ENCODE results near the gene TBCA. TPM values are rescaled to one million over a fixed set of nuclear protein-coding genes. Genes with fewer than 3 reads are reported as not detected.

Gene TBCA
- total RNA-seq, 2 experiments from 2014 or later, result 174 to 268 TPM

DNA sequence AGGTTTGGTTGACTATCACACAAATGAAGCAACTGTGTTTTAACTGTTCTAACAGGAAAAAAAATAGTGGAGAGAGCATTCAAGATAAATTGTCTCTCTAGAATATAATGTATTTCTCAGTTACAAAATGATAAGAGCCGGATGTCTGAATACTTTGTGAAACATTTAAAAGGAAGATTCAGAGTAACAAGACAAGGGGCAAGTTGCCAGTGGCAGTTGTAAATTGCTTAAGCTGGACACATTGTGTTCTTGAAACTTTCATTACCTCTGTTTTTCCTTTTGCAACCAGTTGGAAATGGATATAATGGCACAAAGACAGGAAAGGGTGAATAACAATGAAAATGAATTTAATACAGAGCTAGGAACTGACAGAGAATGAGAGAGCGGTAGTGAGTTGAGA lies 15.2 kb upstream of the TBCA start:
- BruUV-seq (replicated peaks), result no TSS peak
- H3K36me3 ChIP-seq (ENCODE audit: insufficient read depth, low read length), result no peaks in the 10 kb centered on the region
- TF ChIP-seq EZH2phosphoT487 (IDR thresholded peaks at IDR 0.05; ENCODE audit: borderline replicate concordance, low read depth, low read length), result no peak
- TF ChIP-seq, protein P1, sequence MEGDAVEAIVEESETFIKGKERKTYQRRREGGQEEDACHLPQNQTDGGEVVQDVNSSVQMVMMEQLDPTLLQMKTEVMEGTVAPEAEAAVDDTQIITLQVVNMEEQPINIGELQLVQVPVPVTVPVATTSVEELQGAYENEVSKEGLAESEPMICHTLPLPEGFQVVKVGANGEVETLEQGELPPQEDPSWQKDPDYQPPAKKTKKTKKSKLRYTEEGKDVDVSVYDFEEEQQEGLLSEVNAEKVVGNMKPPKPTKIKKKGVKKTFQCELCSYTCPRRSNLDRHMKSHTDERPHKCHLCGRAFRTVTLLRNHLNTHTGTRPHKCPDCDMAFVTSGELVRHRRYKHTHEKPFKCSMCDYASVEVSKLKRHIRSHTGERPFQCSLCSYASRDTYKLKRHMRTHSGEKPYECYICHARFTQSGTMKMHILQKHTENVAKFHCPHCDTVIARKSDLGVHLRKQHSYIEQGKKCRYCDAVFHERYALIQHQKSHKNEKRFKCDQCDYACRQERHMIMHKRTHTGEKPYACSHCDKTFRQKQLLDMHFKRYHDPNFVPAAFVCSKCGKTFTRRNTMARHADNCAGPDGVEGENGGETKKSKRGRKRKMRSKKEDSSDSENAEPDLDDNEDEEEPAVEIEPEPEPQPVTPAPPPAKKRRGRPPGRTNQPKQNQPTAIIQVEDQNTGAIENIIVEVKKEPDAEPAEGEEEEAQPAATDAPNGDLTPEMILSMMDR (conservative IDR thresholded peaks at IDR 0.05; ENCODE audit: low read length), result no peak
- no peaks in the 10 kb centered on the region for H3K9me3 ChIP-seq (ENCODE audit: low read length)
- H3K79me2 ChIP-seq (ENCODE audit: insufficient read depth, low read depth, low read length), result no peaks in the 10 kb centered on the region
- H2AFZ ChIP-seq (ENCODE audit: low read length), result no peak overlapping the region
- intact Hi-C loops (cut with micrococcal nuclease; ENCODE audit: unreplicated experiment), result no loop called here
- H3K4me3 ChIP-seq (ENCODE audit: low read depth, low read length, poor library complexity, severe bottlenecking), result no peak overlapping the region
- H3K27ac ChIP-seq (ENCODE audit: low read depth, low read length, poor library complexity, severe bottlenecking), result no peak overlapping the region
- ChIA-PET POLR2A (interaction anchor here (0.6 kb wide), 1 partner anchor 531 kb away, joined by 3 read pairs; no protein-coding TSS in a partner anchor), CTCF (ENCODE audit: unreplicated experiment) (no interaction called here)
- H3K4me2 ChIP-seq (ENCODE audit: low read length), result no peak overlapping the region
- no peaks in the 10 kb centered on the region for H4K20me1 ChIP-seq (ENCODE audit: insufficient read depth, low read length)
- H3K9me2 ChIP-seq (ENCODE audit: insufficient read depth, low read length), result no peaks in the 10 kb centered on the region
- H3K4me1 ChIP-seq (ENCODE audit: insufficient read depth, low read length, poor library complexity, severe bottlenecking), result no peaks in the 10 kb centered on the region
- DNase-seq (ENCODE audit: low spot score), result no peak

GRCh38 chr5:77785229-77785628 lies 9.1 kb upstream of the TBCA start:
- intact Hi-C loops (cut with micrococcal nuclease; ENCODE audit: unreplicated experiment), result no loop called here
- no peak overlapping the region for H2AFZ ChIP-seq (ENCODE audit: low read length)

DNA sequence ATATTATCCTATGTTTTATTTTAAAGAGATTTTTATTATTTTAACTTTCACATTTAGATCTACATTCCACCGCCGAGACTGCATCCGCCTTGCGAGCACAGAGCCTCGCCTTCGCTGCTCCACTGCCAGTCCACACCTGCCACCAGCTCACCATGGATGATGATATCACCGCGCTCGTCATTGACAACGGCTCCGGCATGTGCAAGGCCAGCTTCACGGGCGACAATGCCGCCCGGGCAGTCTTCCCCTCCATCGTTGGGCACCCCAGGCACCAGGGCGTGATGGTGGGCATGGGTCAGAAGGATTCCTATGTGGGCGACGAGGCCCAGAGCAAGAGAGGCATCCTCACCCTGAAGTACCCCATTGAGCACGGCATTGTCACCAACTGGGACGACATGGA lies 8.6 kb upstream of the TBCA start:
- POLR2A ChIA-PET, result no interaction called here
- BruUV-seq (replicated peaks), result no TSS peak
- Histone ChIP-seq H2AFZ (ENCODE audit: low read length) (no peak overlapping the region), H3K9me2 (ENCODE audit: insufficient read depth, low read length) (no peaks in the 10 kb centered on the region), H3K4me2 (ENCODE audit: low read length) (no peak overlapping the region), H3K36me3 (ENCODE audit: insufficient read depth, low read length) (no peaks in the 10 kb centered on the region), H4K20me1 (ENCODE audit: insufficient read depth, low read length) (no peaks in the 10 kb centered on the region), H3K79me2 (ENCODE audit: insufficient read depth, low read depth, low read length) (no peaks in the 10 kb centered on the region), H3K27ac (ENCODE audit: low read depth, low read length, poor library complexity, severe bottlenecking) (no peak overlapping the region), H3K4me3 (ENCODE audit: low read depth, low read length, poor library complexity, severe bottlenecking) (no peak overlapping the region), H3K9me3 (ENCODE audit: low read length) (no peaks in the 10 kb centered on the region), H3K4me1 (ENCODE audit: insufficient read depth, low read length, poor library complexity, severe bottlenecking) (no peaks in the 10 kb centered on the region)
- CTCF ChIA-PET (ENCODE audit: unreplicated experiment), result no interaction called here
- TF ChIP-seq EZH2phosphoT487 (IDR thresholded peaks at IDR 0.05; ENCODE audit: borderline replicate concordance, low read depth, low read length), result no peak
- TF ChIP-seq, protein P1 (conservative IDR thresholded peaks at IDR 0.05; ENCODE audit: low read length), result no peak
- no peak for DNase-seq (ENCODE audit: low spot score)
- intact Hi-C loops (cut with micrococcal nuclease; ENCODE audit: unreplicated experiment), result no loop called here

More at GRCh38 chr5:77785229-77785628, 9.1 kb upstream of the TBCA start:
- POLR2A ChIA-PET, result no interaction called here
- TF ChIP-seq EZH2phosphoT487 (IDR thresholded peaks at IDR 0.05; ENCODE audit: borderline replicate concordance, low read depth, low read length), result no peak
- TF ChIP-seq, protein P1 (conservative IDR thresholded peaks at IDR 0.05; ENCODE audit: low read length), result no peak
- Histone ChIP-seq H3K4me2 (ENCODE audit: low read length) (no peak overlapping the region), H4K20me1 (ENCODE audit: insufficient read depth, low read length) (no peaks in the 10 kb centered on the region), H3K27ac (ENCODE audit: low read depth, low read length, poor library complexity, severe bottlenecking) (no peak overlapping the region), H3K36me3 (ENCODE audit: insufficient read depth, low read length) (no peaks in the 10 kb centered on the region), H3K9me3 (ENCODE audit: low read length) (no peaks in the 10 kb centered on the region), H3K4me1 (ENCODE audit: insufficient read depth, low read length, poor library complexity, severe bottlenecking) (no peaks in the 10 kb centered on the region), H3K4me3 (ENCODE audit: low read depth, low read length, poor library complexity, severe bottlenecking) (no peak overlapping the region), H3K79me2 (ENCODE audit: insufficient read depth, low read depth, low read length) (no peaks in the 10 kb centered on the region), H3K9me2 (ENCODE audit: insufficient read depth, low read length) (no peaks in the 10 kb centered on the region)
- DNase-seq (ENCODE audit: low spot score), result no peak
- CTCF ChIA-PET (ENCODE audit: unreplicated experiment), result no interaction called here
- BruUV-seq (replicated peaks), result no TSS peak
